Measurements from ENCODE around the gene ZNF618.

Gene ZNF618

DNA sequence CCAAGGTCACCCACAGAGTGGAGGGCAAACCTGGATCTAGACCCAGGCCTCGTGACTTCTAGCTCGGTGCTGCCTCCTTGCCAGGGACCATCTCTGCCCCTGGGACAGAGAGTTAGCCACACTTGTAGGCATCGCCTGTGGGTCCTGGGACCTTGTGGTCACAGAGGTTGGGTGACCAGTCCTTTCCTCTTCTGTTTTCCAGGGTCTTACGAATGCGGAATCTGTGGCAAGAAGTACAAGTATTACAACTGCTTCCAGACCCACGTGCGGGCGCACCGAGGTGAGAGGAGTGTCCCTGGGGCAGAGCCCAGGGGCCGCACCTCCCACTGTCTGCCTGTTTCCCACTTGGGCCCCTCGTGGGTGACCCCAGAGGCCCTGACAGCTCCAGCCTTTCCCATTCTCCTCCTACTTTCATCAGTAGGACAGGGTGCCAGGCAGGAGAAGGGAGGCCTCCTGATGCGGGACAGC lies 125.7 kb downstream of the ZNF618 start:
- DNase-seq (ENCODE audit: low spot score): no peak

DNA sequence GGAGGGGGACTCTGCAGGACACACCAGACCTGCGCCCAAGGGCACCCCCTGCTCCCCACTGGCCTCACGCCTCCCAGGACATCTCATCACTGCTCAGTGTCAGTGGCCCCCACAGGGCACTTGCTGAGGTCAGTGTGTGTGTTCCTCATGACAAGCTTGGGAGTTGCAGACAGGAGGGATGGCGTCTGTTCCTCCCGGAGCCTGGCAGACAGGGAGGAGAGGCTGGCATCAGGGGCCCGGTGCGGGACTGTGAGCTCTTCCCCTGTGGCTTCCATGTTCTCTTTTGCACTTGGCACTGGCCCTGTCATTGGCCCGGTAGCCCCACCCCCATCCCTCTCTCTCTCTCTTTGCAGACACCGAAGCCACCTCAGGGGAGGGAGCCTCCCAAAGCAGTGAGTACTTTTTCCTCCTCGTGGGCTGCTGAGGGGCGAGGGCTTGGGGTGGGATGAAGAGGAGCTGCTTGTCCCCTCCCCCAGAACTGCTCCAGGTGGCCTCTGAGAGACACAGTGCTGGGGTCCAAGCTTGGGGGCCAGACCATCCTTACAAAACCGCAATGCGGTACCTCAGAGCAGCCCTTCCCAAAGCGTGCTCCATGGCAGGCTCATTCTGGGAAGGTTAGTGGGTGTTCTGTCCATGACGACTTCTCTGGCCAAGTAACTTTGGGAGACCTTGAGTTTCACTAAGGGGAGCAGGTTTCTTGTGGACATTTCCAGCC lies 126.3 kb downstream of the ZNF618 start:
- DNase-seq (ENCODE audit: low spot score): no peak

DNA sequence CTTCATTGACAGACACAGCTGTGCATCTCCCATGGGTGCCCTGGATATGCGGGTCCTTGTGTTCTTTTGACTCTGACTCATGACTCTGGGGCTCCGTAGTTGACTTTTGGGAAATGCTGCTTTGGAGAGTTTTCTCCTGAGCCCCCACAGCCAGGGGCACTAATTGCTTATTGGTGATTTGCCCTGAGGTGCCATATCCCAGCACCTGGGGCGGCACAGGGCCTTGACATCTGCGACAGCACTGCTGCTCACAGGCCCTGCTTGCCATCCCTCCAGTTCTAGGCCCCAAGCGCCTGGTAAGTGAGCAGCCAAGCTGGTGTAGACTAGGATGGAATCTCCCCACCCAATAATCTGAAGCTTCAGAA lies 126.9 kb downstream of the ZNF618 start:
- DNase-seq (ENCODE audit: low spot score): no peak

DNA sequence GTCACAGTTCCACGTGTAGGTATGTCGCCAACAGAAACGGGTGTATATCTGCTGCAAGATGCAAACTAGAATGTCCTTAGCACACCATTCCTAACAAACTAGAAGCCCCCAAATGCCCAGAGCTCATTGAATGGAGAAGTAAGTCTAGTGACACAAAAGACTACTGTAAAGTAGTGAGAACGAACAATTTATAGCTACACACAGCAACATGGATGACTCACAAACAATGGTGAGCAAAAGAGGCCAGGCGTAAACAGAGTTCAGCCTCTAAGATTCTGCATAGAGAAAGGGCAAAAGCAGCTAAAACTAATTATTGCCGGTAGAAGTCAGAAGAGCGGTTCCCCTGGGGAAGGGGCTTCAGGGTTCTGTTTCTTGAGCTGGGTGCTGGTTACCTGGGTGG lies 127.2 kb downstream of the ZNF618 start:
- no peak for DNase-seq (ENCODE audit: low spot score)

DNA sequence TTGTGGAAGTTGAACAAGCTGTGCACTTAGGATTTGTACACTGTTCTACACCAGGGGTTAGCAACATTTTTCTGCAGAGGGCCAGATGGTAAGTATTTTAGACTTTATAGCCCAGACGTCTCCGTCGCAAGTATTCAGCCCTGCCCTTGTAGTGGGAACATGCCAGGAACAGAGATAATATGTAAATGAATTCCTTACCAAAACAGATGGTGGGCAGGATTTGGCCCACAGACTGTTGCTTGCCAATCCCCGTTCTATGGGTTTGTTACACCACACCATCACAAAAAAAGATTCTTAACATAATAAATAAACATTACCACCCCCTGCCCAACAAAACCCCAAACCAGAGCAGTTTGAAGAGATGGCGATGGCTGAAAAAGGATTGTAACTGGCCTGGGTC lies 127.6 kb downstream of the ZNF618 start:
- DNase-seq (ENCODE audit: low spot score): no peak

DNA sequence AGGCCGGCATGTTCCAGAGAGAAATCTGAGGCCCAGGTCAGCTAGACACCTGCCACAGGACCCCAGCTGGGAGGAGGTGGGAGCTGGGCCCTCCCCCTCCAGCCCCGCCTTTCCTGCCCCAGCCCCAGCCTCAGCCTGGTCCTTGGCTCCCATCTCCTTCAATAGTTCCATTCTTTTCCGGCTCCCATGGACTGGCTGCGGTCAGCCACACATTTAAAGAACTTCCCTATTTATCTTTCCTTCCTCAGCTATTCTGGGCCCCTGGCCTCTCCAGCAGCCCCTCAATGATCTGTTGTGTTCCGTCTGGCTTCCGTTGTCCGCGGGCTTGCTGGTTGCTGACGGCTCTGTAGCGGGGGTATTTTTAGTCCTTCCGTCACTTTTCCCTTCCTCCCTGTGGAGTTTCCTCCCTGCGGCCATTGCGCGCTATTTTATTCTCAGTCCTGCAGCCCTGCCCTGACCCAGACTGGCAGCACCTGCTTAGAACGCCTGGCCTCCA lies 128.2 kb downstream of the ZNF618 start:
- DNase-seq (ENCODE audit: low spot score): no peak

DNA sequence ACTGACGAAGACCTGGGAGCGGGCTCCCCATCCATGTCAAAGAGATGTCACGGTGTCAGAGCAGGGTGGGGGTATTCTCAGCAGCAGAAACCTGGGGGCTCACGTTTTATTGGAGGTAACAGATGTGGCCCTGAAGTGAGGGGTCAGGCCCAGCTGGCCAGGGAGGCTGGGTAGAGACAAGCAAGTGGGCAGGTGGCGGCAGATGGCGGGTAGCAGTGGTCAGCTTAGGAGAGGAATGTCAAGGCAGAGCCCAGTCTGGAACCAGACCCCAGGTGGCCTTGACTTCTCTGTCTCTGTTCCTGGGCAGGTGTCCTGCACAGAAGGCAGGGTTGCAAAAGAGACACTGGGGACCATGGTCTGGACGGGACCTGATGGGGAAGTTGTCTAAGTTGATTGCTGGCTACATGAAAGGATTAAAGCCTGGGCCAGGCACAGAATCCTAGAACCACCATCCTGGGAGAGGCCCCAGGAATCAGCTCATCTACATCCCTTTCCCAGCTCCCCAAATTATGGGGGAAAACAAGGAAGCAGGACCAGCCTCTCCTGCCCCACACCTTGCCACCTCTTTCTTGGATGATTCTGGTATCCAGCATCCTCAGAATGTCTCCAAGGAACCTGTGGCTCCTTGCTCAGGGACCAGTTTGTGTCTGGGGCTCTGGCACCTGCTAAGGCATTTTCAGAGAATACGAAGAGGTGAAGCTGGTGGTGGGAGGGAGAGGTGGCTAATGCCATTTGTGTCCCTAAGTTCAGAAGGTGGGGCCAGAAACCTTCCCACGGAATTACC lies 129.5 kb downstream of the ZNF618 start:
- DNase-seq (ENCODE audit: low spot score): no peak

DNA sequence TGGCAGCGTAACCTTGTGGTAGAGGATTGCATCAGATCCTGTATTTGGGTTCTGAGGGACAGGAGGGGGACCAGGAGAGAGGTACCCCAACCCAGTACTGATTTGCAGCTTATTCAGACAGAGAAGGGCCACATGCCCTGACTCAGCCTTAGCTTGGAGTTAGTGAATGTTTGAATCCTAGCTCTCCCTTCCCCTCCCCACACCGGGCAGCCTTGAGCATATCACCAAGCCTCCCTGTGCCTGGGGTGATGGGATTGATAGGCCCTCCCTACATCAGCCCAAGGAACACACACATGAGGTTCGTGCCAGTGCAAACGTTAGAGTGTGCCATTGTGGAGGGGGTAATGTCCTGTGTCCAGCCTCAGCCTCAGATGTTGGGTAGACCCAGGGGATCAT lies 130.0 kb downstream of the ZNF618 start:
- no peak for DNase-seq (ENCODE audit: low spot score)

DNA sequence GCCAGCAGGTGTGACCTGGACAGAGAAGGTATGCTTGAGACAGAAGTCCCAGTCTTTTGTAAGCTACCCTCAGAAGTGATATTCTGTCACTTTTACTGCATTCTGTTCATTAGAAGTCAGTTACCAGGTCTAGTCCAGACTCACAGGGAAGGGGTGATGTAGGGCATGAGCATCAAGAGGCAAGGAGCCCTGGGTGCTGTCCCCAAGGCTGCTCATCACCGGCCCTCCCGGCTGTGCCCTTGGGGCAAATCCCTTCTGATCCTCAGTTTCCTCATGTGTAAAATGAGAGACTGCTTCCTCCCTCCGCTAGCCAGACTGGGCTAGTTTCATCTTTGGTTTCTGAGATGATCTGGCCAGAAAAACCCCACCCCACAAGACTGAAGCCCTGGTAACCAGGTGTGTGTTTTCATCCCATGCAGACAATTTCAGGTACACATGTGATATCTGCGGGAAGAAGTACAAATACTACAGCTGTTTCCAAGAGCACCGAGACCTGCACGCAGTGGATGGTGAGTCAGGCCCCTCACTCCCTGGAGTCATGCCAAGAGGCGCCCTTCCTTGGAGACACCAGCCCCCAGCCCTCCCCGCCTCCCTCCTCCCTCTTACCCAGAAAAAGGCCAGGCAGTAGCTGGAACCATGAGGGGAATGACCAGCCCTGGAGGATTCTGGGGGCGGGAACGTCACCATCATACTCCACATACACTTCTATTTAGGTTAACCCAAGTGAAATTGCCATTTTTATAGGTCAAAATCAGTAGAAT lies 131.0 kb downstream of the ZNF618 start:
- no peak for DNase-seq (ENCODE audit: low spot score)

DNA sequence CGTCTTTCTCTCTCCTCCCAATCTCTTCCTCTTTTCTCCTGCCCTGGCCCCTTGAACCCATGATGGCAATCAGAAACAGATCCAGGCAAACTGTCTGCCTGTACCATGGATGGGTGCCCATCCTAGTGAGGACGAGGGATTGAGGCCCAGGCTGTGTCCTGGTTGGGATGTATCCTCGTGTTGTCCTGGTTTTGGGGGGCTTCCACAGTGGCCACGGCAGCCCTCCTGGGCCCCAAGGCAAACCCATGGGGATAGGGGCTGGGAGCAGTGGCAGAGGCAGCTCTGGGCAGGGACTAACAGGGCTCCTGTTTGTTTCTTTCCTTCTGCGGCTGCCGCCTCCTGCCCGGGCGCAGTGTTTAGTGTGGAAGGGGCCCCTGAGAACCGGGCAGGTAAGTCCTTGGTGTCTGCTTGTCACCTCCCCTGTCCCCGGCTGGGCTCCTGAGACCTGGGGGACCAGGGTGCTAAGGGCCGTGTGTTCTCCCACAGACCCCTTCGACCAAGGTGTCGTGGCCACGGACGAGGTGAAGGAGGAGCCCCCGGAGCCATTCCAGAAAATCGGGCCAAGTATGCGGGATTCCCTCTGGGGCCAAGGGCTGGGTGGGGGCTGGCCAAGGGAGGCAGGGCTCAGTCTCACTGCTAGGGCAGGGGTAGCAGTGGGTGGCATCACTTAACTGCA lies 132.0 kb downstream of the ZNF618 start:
- no peak for DNase-seq (ENCODE audit: low spot score)

DNA sequence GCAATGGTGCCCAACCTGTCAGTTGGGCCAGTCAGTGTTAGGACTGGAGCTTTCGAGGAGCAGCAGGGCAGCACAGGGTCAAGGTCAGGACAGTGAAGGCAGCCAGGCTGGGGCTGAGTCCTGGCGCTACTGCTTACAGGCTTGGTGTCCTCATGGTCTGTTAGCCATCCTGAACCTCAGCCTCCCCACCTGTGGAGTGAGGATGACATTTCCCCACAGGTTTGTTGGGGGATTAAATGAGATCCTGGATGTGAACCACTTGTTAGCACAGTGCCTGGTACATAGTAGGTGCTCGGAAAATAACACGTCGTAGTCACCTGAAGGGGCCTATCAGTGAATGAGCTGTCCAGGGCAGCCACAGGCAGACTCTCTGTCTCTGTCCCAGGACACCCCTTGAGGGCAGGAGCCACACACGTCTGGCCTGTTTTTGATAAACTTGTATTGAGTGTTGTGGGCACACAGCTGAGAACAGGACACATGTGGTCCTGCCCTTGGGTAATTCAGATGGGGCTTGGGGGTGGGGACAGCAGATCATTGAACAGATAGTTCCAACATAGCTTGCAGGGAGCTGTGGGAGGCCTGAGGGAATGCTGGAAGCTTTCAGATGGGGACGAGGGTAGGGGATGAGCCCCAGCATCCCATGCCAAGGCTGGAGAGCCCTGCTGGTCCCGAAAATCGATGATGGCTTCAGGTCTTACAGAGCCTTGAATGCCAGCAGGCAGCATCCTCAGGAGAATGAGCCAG lies 132.7 kb downstream of the ZNF618 start:
- DNase-seq (ENCODE audit: low spot score): no peak

DNA sequence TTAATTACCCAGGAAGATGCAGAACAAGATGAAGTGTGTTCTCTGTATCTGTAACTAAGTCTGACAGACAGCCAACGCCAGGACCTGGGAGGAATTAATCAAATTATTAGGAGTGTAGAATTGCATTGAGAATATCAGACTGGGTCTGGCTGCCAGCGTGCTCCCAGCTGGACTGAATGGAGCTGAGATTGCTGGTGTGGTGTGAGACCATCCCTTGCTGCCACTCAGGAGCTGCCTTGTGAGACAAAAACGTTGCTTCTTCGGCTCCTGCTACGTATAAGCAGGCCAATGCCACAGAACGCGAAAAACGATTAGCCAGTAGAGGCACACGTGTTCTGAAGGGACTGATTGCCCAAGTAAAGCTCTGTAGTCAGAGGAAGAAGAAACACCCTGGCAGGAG lies 135.2 kb downstream of the ZNF618 start:
- no peak for DNase-seq (ENCODE audit: low spot score)

DNA sequence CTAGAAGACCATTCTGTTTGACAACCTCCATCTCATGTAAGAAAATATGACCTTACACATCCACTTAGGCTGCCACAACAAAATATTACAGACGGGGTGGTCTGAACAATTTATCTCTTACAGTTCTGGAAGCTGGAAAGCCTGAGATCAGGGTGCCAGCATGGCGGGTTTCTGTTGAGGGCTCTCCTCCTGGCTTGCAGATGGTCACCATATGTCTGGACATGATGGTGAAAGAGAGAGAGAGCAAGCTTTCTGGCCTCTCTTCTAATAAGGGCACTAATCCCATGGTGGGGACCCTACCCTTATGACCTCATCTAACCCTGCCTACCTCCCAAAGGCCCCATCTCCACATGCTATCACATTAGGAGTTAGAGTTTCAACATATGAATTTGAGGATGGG lies 136.0 kb downstream of the ZNF618 start:
- DNase-seq (ENCODE audit: low spot score): no peak

DNA sequence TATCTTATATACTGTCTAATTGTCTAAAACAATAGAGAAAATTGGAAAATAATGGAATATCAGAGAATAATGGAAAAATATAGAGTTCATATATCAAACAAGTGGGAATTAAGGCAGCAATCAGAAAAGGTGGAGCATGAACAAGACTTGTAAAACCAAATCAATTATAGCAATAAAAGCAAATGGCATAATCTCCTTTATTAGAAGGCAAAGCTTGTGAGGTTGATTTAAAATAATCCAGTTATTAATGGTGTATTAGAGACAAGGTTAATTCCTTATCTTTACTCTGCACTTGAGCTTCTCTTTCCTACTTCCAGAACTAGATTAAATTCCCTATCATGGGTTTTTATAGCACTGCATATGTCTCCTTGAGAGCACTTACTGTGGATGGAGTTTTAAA lies 137.9 kb downstream of the ZNF618 start:
- DNase-seq (ENCODE audit: low spot score): no peak

DNA sequence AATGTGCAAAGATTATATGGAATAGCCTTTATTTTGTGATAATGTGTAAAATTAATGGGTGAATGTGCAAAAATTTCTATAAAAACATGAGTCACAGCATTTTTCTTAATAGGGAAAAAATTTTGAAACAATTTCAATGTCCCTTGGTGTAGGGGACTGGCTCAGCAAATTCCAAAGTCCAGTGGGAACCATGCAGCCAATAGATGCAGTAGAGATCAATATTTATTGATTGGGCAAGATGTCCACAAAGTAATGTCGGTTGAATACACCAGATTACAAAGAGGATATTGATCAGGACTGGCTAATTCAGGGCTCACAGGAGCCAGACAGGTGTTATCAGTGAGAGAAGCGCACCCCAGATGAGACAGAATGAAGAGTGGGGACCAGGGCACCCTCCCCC lies 139.5 kb downstream of the ZNF618 start:
- DNase-seq (ENCODE audit: low spot score): peak; percentile 42

DNA sequence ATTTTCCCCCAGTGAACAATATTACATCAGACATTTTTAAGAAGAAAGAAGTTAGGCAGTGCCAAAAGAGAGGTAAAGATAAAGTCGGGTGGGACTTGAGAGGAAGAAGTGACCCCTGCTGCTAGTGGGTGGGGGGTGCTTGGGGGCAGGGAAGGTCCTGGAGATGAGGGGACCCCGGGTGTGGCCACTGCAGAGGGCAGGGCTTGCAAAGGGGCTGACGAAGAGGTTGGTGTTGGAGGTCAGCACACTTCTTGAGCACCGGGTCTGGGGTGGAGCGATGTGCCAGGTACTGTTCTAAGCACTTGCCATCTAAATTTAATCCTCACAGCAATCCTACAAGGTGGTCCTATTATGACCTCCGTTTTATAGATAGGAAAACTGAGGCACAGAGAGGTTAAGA lies 140.0 kb downstream of the ZNF618 start:
- DNase-seq (ENCODE audit: low spot score): no peak

DNA sequence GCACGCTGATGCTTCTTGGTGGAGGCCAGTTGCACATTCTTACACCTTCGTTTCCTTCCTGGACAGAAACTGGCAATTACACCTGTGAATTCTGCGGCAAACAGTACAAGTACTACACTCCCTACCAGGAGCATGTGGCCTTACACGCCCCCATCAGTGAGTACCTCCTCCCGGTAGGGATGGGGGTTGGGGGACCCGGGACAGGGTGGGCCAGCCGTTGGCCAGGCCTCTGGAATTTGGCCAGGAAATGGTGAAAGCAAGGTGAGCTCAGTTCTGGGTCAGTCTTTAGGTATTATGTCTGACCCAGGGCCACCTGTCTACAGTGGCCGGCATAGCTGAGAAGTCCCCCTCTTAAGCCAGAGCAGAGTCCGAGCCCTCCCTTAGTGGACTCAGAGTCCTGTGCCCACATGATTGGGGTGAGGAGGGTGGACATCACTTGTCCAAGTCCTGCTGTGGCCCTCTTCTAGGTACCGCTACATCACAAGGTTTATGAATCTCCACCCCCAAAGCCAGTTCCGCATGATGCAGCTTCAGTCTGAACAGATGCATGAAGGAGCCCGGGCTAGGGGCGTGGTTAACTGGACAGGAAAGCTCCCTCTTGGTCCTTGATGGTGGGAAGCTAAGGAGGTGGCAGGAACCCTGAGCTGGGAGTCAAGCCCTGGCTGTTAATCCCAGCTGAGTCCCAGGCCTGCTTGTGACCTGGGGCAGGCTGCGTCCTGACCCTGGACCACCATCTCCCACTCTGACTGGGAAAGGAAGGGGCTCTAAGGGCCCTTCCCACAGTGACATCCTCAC lies 140.7 kb downstream of the ZNF618 start:
- no peak for DNase-seq (ENCODE audit: low spot score)

DNA sequence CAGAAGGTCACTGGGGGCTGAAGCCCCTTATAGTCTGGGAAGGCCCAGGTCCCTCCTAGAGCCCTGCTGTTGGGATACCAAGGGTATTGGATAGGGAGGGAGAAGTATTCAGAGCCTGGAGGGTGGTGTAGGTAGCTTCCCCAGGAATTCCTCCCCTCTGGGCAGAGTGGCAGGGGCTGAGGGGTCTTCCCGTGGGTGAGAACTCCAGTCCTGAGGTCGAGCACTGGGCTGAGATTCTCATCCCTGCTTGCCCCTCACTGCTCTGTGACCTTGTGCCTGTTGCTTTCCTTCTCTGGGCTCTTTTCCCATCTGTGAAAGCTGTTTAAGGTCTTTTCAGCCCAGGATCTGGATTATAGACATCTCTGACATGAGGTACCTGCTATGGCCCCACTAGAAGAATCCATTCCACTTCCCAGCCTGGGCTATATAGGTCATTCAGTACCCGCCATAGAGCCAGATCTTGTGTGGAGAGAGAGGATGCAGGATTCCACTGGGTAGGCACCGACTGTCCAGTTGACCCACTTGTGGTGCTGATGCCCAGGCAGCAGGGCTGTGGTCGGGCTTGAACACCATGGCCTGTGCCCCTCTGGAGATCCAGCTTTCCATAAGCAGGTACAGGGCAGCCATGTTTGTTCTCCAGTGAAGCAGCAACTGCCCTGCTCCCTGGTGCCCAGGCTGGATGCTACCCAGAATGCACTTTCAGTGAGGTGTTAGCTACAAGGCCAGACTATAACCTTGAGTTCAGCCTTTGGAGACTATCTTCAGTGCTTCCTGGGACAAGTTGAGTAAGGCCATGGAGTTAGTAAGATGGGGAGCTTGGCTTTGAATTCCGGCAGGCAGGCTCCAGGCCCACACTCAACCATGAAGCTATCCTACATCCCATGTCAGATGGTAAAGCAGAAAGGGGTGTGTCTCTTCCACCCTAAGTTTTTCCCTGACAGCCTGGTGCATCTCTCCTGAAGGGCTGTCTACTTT lies 141.9 kb downstream of the ZNF618 start:
- DNase-seq (ENCODE audit: low spot score): no peak

DNA sequence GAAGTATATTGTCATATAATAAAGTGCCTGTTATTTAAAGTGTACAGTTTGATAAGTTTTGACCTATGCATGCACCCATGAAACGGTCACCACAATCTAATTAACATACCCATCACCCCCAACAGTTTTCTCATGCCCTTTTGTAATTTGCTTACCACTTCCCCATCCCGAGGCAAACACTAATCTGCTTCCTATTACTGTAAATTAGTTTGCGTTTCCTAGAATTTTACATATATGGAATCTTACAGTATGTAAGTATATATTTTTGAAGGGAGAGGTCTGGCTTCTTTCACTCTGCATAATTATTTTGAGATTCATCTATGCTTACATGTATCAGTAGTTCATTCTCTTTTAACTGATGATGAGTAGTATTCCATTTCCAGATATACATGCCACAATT lies 145.5 kb downstream of the ZNF618 start:
- DNase-seq (ENCODE audit: low spot score): no peak

Measured in HuH-7.5 (cell line).